HEK293T (cell line): Measurements from ENCODE around the gene TSPAN18.

Experiments
- CTCF ChIA-PET: fragments of 350-600 bp; formaldehyde crosslinking; extraction: SDS; loops from one replicate; lab custom pipeline; 2021; ENCODE audit warnings: antibody characterized with exemption, inconsistent platforms; lab: Yijun Ruan, JAX
- POLR2A ChIA-PET: fragments of 350-600 bp; formaldehyde crosslinking; extraction: SDS; loops from one replicate; lab custom pipeline; 2020; ENCODE audit warnings: antibody characterized with exemption, inconsistent platforms; lab: Yijun Ruan, JAX
- DNase-seq: peaks from one replicate; pipeline ENCODE4 v3.0.0; 2012; ENCODE audit warnings: mixed read lengths; ENCODE audit errors: extremely low spot score
- ARNT ChIP-seq: fragments of 450-650 bp; IDR thresholded peaks from 2 replicates; pipeline ENCODE4 v1.6.1; 2017; ENCODE audit warnings: mild to moderate bottlenecking
- BHLHE40 ChIP-seq: fragments of 450-650 bp; IDR thresholded peaks from 2 replicates; pipeline ENCODE4 v1.6.1; 2016; ENCODE audit warnings: mild to moderate bottlenecking, moderate library complexity, borderline replicate concordance
- CTBP1 ChIP-seq: fragments of 450-650 bp; IDR thresholded peaks from 2 replicates; pipeline ENCODE4 v1.6.1; 2016; ENCODE audit warnings: borderline replicate concordance
- ELF4 ChIP-seq: fragments of 450-650 bp; IDR thresholded peaks from 2 replicates; pipeline ENCODE4 v1.6.1; 2017; ENCODE audit warnings: antibody characterized with exemption
- FOXA1 ChIP-seq: fragments of 450-650 bp; IDR thresholded peaks from 2 replicates; pipeline ENCODE4 v1.6.1; 2016; ENCODE audit warnings: mild to moderate bottlenecking
- FOXK2 ChIP-seq: fragments of 450-650 bp; IDR thresholded peaks from 2 replicates; pipeline ENCODE4 v1.6.1; 2016; ENCODE audit warnings: mild to moderate bottlenecking
- FOXM1 ChIP-seq: fragments of 450-650 bp; IDR thresholded peaks from 2 replicates; pipeline ENCODE4 v1.6.1; 2017; ENCODE audit warnings: mild to moderate bottlenecking, borderline replicate concordance
- HDGF ChIP-seq: fragments of 450-650 bp; IDR thresholded peaks from 2 replicates; pipeline ENCODE4 v1.6.1; 2017; ENCODE audit warnings: antibody characterized with exemption, borderline replicate concordance
- L3MBTL2 ChIP-seq: fragments of 450-650 bp; conservative IDR thresholded peaks from 2 replicates; pipeline ENCODE4 v1.6.1; 2016; ENCODE audit warnings: mild to moderate bottlenecking
- LEF1 ChIP-seq: fragments of 450-650 bp; IDR thresholded peaks from 2 replicates; pipeline ENCODE4 v1.6.1; 2017; ENCODE audit warnings: mild to moderate bottlenecking, borderline replicate concordance
- NFRKB ChIP-seq: fragments of 450-650 bp; IDR thresholded peaks from 2 replicates; pipeline ENCODE4 v1.6.1; 2016; ENCODE audit warnings: mild to moderate bottlenecking, moderate library complexity
- PKNOX1 ChIP-seq: fragments of 450-650 bp; IDR thresholded peaks from 2 replicates; pipeline ENCODE4 v1.6.1; 2016
- SP1 ChIP-seq: fragments of 450-650 bp; IDR thresholded peaks from 2 replicates; pipeline ENCODE4 v1.6.1; 2017
- SUZ12 ChIP-seq: fragments of 450-650 bp; IDR thresholded peaks from 2 replicates; pipeline ENCODE4 v1.6.1; 2016; ENCODE audit warnings: mild to moderate bottlenecking
- TARDBP ChIP-seq: fragments of 450-650 bp; IDR thresholded peaks from 2 replicates; pipeline ENCODE4 v1.6.1; 2016
- ZNF384 ChIP-seq: fragments of 450-650 bp; IDR thresholded peaks from 2 replicates; pipeline ENCODE4 v1.6.1; 2016

The TSPAN18 gene

GRCh38 chr11:44725016-44725685 lies 1.6 kb upstream of the TSPAN18 start:
- DNase-seq = no peak
- no peak for TF ChIP-seq LEF1
- TF ChIP-seq ZNF384 = no peak
- no peak for TF ChIP-seq FOXM1
- no peak for TF ChIP-seq BHLHE40
- no peak for TF ChIP-seq PKNOX1
- no peak for TF ChIP-seq SP1
- TF ChIP-seq SUZ12 = no peak
- TF ChIP-seq HDGF = no peak
- TF ChIP-seq ARNT = no peak
- no peak for TF ChIP-seq L3MBTL2
- no peak for TF ChIP-seq NFRKB
- no peak for TF ChIP-seq ELF4
- no peak for TF ChIP-seq FOXK2
- no peak for TF ChIP-seq CTBP1
- TF ChIP-seq TARDBP = no peak
- TF ChIP-seq FOXA1 = no peak
- ChIA-PET POLR2A (no interaction called here), CTCF (interaction anchor here (0.9 to 1.0 kb wide), 2 partner anchors 90 to 168 kb away, joined by 3 read pairs; no protein-coding TSS in a partner anchor)

- POLR2A ChIA-PET = no interaction called here
- no peak for TF ChIP-seq ZNF384
- no peak for TF ChIP-seq FOXA1
- no peak for TF ChIP-seq HDGF
- TF ChIP-seq LEF1 = no peak
- DNase-seq = no peak
Measured at GRCh38 chr11:44725757-44726282, 942 bp upstream of the TSPAN18 start.

GRCh38 chr11:44727114-44727372 lies 281 bp downstream of the TSPAN18 start:
- POLR2A ChIA-PET = no interaction called here
- CTCF ChIA-PET = no interaction called here
- TF ChIP-seq TARDBP (no peak), ARNT (no peak), FOXA1 (no peak), SUZ12 (no peak), FOXM1 (no peak), NFRKB (no peak), ELF4 (no peak), PKNOX1 (no peak), BHLHE40 (no peak), ZNF384 (no peak), SP1 (no peak), HDGF (no peak), CTBP1 (no peak), L3MBTL2 (no peak), LEF1 (no peak), FOXK2 (no peak)
- DNase-seq = no peak

More at GRCh38 chr11:44725757-44726282, 942 bp upstream of the TSPAN18 start:
- CTCF ChIA-PET = interaction anchor here (0.5 to 0.9 kb wide), 2 partner anchors 46 to 91 kb away, joined by 3 read pairs; no protein-coding TSS in a partner anchor

- no peak for TF ChIP-seq ARNT
- no peak for TF ChIP-seq FOXK2
- TF ChIP-seq CTBP1 = no peak
- TF ChIP-seq FOXM1 = no peak
- no peak for TF ChIP-seq L3MBTL2
- no peak for TF ChIP-seq HDGF
- no peak for TF ChIP-seq SUZ12
- no peak for TF ChIP-seq BHLHE40
- TF ChIP-seq ELF4 = no peak
- TF ChIP-seq ZNF384 = no peak
- TF ChIP-seq LEF1 = no peak
- no peak for TF ChIP-seq SP1
- no peak for TF ChIP-seq PKNOX1
- TF ChIP-seq TARDBP = no peak
- peak; percentile 93 for DNase-seq
- POLR2A ChIA-PET = no interaction called here
- CTCF ChIA-PET = no interaction called here
Measured at GRCh38 chr11:44727373-44728287, 868 bp downstream of the TSPAN18 start.

- DNase-seq = no peak
- no peak for TF ChIP-seq SUZ12
- no peak for TF ChIP-seq LEF1
- no peak for TF ChIP-seq CTBP1
- TF ChIP-seq ELF4 = no peak
- no peak for TF ChIP-seq ARNT
- ChIA-PET CTCF (no interaction called here), POLR2A (no interaction called here)
Measured at GRCh38 chr11:44728491-44728910, 1.7 kb downstream of the TSPAN18 start.

- ChIA-PET POLR2A (no interaction called here), CTCF (no interaction called here)
- no peak for DNase-seq
- TF ChIP-seq BHLHE40 = no peak
- TF ChIP-seq SUZ12 = no peak
- TF ChIP-seq LEF1 = no peak
- no peak for TF ChIP-seq CTBP1
- TF ChIP-seq NFRKB = no peak
- TF ChIP-seq TARDBP = no peak
- TF ChIP-seq L3MBTL2 = no peak
- no peak for TF ChIP-seq FOXM1
- no peak for TF ChIP-seq ARNT
- no peak for TF ChIP-seq SP1
- no peak for TF ChIP-seq HDGF
- no peak for TF ChIP-seq FOXK2
- no peak for TF ChIP-seq ELF4
- TF ChIP-seq ZNF384 = no peak
- no peak for TF ChIP-seq FOXA1
- no peak for TF ChIP-seq PKNOX1
Measured at GRCh38 chr11:44729063-44729462, 2.3 kb downstream of the TSPAN18 start.
